ENCODE results near the gene HEATR5B.

Gene HEATR5B

GRCh38 chr2:37068686-37069085 lies 15.5 kb downstream of the HEATR5B start:
- no peak for TF ChIP-seq CTCF (conservative IDR thresholded peaks at IDR 0.05)
- H3K27ac ChIP-seq: no peak overlapping the region

GRCh38 chr2:37061776-37062175 lies 22.4 kb downstream of the HEATR5B start:
- TF ChIP-seq CTCF (conservative IDR thresholded peaks at IDR 0.05): no peak
- H3K27ac ChIP-seq: no peak overlapping the region

- H3K27ac ChIP-seq: no peak overlapping the region
- TF ChIP-seq CTCF (conservative IDR thresholded peaks at IDR 0.05): no peak
These were observed 23.0 kb downstream of the HEATR5B start for GRCh38 chr2:37061013-37061711.

- no peak overlapping the region for H3K27ac ChIP-seq
- no peak for TF ChIP-seq CTCF (conservative IDR thresholded peaks at IDR 0.05)
These were observed 23.7 kb downstream of the HEATR5B start for GRCh38 chr2:37060446-37060845.

- TF ChIP-seq CTCF (conservative IDR thresholded peaks at IDR 0.05): no peak
- H3K27ac ChIP-seq: no peak overlapping the region
These were observed 24.3 kb downstream of the HEATR5B start for GRCh38 chr2:37059841-37060240.

GRCh38 chr2:37052600-37053332 lies 31.4 kb downstream of the HEATR5B start:
- H3K27ac ChIP-seq: peak overlapping the region; percentile 38; the same call in 1 of the 2 replicates
- no peak for TF ChIP-seq CTCF (conservative IDR thresholded peaks at IDR 0.05)

GRCh38 chr2:37039580-37039979 lies 44.6 kb downstream of the HEATR5B start:
- no peak for TF ChIP-seq CTCF (conservative IDR thresholded peaks at IDR 0.05)
- H3K27ac ChIP-seq: no peak overlapping the region
